LHCN-M2 (cell line): ENCODE data around the gene CNTN5. TPM values are rescaled to one million over a fixed set of nuclear protein-coding genes. Genes with fewer than 3 reads are reported as not detected.
A peak's percentile ranks its signal among the peaks of the same experiment; 100 is the strongest.

Experiments
- DNase-seq: peaks from one replicate; pipeline ENCODE4 v3.0.0-alpha.2; 2012; ENCODE audit warnings: low read depth
- total RNA-seq: library from RNA; depleted of rRNA; stranded (reverse); fragments of >200 nt; gene quantifications from 2 replicates; pipeline ENCODE4 v1.2.3, GENCODE V29; 2014

The CNTN5 gene
- total RNA-seq, 1 experiment from 2014 or later: 0.69 TPM

DNA sequence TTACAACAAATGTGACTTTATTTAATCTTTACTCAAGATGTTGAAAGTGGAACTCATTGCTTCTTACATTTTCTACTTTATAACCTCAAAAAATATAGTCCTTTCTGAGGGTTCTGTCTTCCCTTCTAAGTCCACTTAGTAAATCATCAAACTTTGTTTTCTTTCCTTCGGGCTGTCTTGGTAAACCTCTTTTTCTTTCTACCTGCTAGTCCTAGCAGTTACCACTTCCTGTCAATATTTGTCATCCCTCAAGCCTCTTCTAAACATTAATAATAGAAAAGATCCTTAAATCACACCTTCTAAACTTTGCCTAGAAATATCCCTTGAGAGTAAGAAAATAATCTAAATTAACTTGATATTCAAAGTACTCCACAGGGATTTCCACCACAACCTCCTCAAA, 580.4 kb downstream of the CNTN5 start:
- no peak for DNase-seq

DNA sequence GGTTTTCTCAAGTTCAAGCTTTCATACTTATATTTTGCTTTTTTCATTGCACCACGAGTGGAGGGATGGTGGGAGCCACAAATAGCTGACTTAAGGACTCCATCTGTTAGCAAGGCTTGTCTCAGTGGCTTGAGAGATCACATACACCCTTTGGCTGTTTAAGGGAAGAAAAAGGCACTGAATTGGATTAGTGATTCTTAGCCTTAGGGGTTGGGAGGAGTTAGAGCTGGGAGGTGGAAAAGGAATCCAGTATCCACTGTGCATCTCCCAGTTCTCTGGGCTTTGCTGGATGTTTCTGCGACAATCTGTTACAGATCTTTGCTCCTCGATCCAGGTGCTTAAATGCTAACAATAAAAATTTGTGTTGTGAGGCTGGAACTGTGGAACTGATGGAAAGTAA, 593.6 kb downstream of the CNTN5 start:
- DNase-seq: no peak

DNA sequence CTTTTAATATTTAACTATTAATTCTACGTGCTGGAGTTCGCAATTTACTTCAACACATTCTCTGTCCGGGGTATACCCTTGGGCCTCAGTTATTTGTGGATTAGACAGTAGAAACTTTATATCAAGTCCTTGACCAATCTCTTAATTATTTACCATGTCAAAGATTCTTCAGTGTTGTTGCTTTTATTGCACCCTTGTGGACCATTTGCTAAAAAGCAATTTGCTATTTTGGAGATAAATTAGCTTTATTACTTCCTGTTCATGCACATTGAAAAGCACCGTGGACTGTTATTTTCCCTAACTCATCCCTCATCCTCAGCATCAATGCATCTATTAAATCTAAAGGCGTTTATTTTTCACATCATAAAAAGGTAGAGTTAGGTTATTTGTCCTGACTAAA, 609.9 kb downstream of the CNTN5 start:
- DNase-seq: no peak

DNA sequence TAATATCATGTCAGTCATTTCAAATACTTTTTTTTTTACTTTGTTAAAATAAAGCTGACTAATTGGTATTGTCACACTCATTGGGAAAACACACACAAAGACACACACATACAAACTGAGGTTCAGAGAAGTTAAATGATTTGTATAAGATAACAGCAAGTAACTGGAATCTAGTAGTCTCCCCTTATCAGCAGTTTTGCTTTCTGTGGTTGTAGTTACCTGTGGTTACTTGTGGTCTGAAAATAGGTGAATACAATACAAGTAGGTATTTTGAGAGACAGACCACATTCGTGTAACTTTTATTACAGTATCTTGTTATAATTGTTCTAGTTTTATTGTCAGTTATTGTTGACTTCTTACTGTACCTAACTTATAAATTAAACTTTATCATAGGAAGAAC, 610.9 kb downstream of the CNTN5 start:
- DNase-seq: no peak

DNA sequence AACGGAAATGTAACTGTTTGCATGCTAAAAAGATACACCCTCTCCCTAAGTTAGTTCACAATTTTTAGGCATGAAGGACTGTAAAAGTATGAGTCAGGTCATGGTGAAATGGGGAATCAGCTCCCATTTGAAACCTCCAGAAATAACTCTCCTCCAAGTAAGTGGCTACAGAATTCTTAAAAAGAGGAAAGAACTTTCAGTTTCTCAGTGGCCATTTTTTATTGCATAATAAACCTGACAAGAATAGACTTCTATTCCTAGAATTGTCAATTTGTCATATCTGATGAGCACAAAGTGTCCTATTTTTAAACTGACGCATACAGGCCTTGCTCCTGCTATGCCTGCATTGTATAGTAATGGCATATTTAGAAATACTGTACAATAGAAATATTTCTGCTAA, 612.2 kb downstream of the CNTN5 start:
- peak; percentile 47 for DNase-seq

DNA sequence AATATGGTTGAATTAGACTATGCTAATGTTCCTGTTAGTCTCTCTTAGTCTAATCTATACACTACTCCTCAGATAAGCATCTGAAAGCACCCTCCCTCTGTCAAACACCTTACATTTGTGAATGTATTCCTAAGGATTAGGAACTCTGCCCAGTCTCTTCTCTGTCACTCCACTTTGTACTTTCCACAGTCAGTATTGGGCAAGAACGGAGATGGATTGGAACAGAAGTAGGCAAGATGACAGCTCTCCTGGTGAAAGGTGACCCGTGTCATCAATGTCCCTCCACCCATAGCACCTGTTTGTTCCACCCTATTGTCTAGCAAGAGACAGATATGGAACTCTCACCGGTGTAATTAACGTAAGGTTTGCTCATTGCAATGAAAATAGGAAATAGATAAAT, 613.8 kb downstream of the CNTN5 start:
- DNase-seq: no peak

DNA sequence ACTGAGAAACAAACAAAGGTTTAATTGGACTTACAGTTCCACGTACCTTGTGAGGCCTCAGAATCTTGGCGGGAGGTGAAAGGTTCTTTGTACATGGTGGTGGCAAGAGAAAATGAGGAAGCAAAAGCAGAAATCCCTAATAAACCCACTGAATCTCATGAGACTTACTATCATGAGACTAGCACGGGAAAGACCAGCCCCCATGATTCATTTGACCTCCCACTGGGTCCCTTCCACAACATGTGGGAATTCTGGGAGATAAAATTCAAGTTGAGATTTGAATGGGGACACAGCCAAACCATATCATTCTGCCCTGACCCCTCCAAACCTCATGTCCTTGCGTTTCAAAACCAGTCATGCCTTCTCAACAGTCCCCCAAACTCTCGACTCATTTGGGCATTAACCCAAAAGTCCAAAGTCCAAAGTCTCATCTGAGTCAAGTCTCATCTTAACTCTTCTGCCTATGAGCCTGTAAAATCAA, 617.4 kb downstream of the CNTN5 start:
- no peak for DNase-seq

DNA sequence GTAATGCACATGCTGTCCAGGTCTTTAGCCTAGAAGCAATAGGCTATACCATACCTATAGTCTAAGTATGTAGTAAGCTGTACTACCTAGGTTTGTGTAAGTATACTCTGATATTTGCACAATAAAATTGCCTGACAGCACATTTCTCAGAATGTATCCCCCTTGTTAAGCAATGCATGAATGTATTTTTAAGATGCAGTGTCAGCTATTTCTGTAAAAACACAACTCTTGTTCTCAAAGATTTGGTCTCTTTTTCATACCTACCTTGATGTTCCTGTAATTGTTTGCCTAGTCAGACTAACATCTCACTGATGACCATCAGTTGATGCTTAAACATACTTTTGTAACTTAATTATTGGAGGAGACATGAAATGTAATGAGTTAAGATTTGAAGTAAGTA, 619.9 kb downstream of the CNTN5 start:
- no peak for DNase-seq

DNA sequence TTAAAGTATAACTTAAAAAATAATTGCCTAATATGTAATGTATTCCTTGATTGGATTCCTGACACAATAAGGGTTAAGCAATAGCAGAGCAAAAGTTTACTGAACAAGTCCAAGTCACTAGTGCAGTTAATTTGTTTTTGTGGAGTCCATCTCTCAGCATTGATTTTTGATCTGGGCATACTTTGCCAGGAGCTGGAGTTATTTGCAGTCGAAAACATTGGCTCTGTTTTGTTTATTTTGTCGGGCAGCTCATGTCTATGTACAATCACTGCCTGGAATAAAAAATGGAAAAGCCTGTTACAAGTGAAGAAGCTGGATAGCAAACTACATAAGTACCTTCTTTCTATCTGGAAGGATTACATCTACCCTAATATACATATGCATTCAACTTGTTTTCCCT, 625.2 kb downstream of the CNTN5 start:
- DNase-seq: no peak

DNA sequence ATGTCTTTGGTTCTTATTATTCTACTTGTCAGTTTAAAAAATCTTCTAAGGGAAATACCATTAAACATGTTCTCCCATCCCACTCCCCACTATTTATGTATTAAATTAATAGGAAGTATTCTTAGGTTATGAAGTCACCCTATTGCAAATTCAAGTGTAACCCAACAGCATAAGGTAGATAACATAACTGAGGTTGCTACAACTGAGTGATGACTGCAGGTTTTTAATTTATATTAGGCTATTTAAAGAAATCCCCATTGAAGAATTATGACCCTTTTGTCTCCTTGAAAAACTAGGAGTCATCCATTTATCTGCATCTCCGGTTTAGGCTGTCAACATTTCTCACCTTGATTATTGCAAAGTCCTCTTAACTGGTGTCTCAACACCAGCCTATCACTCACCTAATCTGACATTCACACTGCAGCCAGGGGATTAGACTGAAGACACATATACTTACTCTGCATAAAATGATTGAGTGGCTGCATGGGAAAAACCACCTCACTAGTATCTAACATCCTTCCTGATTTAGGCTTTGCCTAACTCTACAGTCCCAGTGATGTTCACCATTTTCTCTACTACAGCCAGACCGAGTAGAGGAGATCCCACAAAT, 649.4 kb downstream of the CNTN5 start:
- no peak for DNase-seq

DNA sequence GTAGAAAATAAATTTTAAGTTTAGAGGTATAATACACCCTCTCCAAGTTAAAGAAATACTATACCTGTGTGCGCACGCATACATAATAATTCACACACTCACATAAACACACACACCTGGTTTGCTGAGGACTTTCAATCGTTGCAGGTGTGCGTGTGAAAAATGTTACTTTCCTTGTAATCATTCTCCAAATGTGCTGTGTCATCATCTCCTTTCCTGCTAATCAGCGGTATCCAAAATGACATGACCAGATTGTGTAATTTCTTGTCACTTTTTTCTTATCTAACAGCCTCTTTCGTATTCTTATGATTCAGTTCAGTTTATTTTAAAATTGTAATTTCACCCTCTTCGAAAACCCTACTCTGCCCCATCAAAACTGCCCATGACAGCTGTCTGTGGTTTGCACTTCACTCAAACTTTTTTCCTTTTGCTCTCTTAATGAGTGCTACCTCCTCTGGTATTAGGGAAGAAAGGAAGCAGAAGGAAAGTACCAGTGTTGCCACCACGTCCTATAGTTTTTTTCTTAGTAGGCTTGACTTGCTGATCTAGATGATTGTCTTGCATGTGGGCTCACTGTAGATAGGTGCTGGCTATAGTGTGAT, 651.2 kb downstream of the CNTN5 start:
- no peak for DNase-seq

DNA sequence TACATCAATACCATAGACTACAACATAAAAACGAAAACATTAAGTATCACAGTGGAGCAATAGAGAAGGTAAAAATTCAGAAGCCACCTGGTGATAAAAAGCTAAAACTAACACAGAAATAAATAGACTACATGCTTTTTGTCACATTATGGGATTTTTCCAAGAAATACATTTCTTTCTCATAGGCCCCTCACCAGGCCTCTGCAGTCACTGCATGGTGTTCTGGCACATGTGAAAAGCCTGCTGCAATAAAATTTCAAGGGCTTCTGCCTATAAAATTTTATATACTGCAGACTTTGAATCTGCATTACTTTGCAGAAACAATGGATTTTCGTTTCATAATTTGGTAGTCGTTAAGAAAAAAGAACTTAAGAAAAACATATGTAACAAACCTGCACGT, 655.5 kb downstream of the CNTN5 start:
- no peak for DNase-seq

DNA sequence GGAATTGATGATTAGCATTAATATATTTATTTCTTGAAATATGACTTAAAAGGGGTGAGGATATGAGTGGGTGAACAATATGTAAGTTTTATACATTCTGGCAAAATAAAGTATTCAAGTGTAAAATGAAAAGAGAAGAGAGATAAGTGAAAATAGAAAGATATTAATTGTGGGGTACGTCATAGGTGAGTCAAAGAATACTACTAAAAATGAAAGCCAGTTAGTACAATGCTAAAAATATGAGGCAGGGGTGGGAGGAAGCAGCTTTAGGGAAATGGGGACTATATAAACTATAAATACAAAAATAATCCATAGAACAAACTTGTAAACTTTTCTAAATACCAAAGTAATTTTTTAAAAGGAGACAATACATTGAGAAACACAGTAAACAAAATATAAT, 661.4 kb downstream of the CNTN5 start:
- DNase-seq: no peak

DNA sequence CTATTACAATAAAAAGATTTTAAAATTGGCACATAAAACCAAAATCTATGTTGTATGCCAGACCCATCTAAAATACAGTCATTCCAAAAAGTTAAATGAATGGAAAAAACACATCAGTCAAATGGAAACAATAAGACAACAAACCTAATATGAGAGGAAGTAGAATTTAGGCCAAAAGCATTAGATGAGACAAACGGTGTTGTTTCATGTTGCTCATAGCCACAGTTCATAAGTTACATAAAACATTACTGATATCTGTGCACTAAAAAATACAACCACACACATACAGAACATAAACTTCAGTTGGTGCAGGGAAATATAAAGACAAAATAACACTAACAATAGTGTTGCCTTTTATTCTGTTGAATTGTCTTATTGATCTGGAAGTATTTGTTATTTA, 661.9 kb downstream of the CNTN5 start:
- DNase-seq: no peak

DNA sequence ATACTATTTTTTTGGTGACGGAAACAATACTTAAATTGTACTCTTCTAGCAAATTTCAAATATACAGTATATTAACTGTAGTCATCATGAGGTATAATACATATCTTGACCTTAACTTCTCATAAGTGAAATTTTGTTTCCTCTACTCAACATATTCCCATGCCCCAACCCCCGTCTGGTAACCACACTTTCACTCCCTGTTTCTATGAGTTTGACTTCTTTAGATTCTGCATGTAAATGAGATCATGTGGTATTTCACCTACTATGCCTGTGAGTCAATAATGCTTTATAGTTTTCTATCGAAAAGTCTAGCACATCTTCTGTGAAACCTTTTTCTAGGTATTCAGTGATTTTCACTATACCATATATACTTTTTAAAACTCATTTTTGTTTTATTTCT, 663.2 kb downstream of the CNTN5 start:
- DNase-seq: no peak

DNA sequence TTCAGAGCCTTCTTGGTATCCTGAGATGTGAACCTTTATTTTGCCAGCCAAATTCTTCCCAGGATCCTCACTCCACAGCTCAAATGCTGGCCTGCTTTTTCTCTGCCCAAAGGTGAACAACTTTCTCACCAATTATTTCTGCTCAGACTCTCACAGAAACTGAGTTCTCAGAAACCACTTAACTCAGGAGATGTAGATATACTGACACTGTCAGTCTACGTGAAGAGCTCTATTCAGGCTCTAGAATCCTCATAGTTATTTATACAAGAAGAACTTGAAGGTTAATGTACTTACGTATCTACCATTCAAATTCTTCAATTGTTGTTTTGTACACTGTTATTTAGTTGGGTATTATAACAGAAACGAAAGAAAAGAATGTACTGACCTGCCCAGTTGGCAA, 666.1 kb downstream of the CNTN5 start:
- no peak for DNase-seq

DNA sequence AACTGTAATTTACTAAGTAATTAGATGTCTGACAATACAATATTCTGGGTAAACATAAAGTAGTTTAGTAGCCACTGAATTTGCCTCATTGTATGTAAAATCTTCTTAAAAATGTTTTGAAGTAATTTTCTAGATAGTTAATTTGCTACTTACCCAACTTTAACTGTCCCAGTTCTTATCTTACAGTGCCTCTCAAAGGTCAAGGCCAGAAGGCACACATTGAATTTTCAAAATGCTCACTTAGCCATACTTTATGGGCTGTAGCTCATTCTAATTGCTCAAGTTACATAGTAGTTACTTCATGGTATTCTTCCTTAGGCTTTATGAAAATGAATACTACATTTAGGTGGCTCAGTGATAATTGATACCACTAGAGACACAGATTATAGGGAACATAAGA, 666.6 kb downstream of the CNTN5 start:
- peak; percentile 31 for DNase-seq

DNA sequence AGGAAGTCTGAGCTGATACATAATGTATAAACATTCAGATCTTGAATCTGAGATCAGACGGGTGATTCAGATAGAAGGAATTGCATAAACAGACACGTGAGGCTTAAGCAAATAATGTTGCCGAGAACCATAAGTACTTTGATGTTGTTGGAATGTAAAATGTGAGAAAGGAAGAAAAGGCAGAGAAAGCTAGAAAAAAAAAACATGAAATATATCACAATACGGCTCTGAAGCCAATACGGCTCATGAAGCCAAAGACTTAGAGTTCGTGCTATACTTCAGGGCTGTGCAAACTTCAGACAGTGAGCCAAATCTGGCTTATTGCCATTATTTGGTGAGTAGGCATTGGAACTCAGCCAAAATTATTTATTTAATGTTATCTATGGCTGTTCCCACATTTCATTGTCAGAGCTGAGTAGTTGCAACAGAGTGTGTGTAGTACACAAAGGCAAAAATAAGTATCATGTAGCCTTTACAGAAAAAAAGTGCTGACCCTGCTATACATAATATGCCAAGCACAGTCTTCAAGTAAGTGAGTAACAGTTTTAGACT, 673.3 kb downstream of the CNTN5 start:
- peak; percentile 88 for DNase-seq

DNA sequence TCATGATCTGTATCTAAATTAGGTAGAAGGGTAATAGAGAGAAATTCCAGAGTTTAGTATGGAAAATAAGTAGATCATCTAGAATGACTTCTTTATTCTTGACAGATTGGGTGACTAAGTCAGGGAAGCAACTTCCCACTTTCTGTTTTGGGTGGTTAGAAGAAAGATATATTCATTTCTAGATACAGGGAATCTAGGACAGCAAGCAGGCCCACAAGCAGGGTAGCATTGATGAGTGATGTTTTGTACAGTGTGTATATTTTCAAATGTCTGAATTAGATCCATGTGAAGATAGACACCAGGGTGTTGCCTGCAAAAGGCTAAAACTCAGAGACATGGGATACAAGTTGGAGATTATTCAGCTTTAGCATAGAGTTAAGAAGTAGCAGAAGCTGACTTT, 674.4 kb downstream of the CNTN5 start:
- no peak for DNase-seq

DNA sequence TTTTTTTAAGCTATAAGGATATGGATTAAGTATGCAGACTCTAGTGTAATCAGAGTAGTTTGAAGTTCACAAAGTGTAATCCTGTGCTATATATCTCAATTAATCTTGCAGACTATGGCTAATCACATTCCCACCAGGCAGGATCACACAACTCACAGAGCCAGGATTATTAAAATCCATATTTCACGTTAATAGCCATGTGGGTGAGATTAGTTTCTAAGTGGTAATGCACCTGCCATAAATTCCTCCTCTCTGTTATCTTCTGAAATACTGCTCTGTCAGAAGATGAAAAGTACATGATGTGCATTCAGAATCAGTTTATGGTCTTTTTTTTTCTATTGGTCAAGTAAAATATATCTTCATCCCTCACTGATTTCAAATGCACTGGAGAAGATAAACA, 686.1 kb downstream of the CNTN5 start:
- no peak for DNase-seq

DNA sequence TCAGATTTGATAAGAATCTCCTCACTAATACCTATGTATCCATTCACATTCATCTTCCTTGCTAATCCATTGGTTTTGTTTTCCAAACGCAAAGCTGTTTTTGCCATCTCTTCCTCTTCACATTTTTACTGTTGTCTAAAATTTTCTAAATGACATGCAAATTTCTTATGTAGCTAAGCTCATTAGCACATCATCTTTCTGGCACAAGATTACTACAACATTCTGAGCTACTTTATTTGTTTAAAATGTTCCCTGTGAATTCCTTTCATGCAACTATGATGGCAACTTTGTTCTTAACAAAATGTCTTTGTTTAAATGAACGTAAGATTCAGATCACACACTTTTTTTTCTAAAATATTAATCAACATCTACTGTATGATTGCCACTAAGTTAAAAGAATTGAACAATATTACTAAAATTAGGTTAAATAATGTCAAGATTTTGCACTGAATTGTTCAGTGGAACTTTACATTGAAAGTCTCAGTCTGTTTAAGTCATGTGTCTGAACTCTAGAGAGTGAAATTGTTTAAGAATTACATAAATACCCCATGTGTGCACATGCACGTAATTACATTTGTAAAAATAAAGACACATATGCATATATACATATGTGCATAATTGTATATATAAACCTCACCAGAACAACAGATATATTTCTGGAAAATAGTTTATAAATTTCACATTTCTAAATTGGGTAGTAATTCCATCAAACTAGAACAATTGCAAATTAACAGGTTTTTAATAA, 688.4 kb downstream of the CNTN5 start:
- DNase-seq: no peak

DNA sequence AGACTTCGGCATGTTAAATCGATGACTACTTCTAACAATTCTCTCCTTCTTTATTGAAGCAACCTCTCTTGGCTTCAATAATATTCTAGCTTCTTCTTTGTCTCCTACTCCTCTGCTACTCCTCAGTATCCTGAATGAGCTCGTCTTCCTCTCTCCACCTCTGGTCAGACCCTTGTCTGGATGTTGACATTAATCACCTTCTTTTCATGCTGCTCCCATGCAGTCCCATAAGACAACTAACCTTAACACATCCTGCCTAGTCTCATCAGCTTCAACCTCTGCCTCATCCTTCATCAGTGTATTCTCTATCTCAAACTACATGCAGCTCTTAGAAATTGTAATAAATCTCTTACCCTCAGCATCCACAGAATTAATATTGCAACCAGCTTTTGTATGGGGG, 695.6 kb downstream of the CNTN5 start:
- DNase-seq: no peak

DNA sequence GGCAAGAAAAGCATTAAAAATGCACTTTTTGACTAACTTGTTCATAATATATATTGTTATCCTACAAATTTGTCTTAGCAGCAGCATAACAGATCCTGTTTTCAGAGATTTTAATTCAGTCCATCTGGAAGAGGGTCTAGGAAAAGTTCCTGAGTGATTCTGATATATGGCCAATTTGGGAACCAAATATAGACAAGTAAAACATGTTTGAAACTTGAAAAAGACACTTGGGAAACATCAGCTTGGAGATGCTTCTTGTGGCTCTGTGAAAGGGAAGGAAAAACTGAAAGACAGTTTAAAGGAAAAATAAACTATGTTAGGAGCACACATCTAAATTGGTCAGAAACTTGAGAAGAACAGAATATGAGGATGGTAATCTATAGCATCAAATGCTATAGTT, 697.5 kb downstream of the CNTN5 start:
- DNase-seq: no peak
